Measurements from ENCODE around the gene POLK. TPM values are rescaled to one million over a fixed set of nuclear protein-coding genes. Genes with fewer than 3 reads are reported as not detected.

The POLK gene
- total RNA-seq, 1 donor = 34.7 TPM

DNA sequence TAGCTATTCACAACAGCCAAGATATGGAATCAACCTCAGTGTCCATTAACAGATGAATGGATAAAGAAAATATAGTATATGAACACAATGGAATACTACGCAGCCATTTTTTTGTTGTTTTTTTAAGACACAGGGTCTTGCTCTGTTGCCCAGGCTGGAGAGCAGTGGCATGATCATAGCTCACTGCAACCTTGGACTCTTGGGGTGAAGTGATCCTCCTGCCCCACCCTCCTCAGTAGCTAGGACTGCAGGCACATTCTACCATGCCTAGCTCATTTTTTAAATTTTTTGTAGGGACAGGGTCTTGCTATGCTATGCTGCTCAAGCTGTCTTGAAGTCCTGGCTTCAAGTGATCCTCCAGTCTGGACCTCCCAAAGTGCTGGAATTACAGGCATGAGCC, 38.7 kb upstream of the POLK start:
- Histone ChIP-seq H4K20me1 (ENCODE audit: insufficient read depth, low read length) (peaks cover 42% of the 10 kb centered on the region), H3K36me3 (ENCODE audit: insufficient read depth, low read length) (no peaks in the 10 kb centered on the region), H3K27ac (ENCODE audit: low read depth, low read length) (no peak overlapping the region), H2AFZ (ENCODE audit: low read length) (no peak overlapping the region), H3K27me3 (ENCODE audit: insufficient read depth, low read length) (no peaks in the 10 kb centered on the region), H3K4me2 (ENCODE audit: insufficient read depth, low read length) (no peak overlapping the region), H3K4me1 (ENCODE audit: insufficient read depth, low read length) (no peaks in the 10 kb centered on the region), H3K79me2 (ENCODE audit: insufficient read depth, low read length) (peaks cover 83% of the 10 kb centered on the region), H3K9me3 (ENCODE audit: low read depth, low read length) (peaks cover 8% of the 10 kb centered on the region), H3K4me3 (ENCODE audit: insufficient read depth, low read length) (no peak overlapping the region)
- TF ChIP-seq, protein P1, sequence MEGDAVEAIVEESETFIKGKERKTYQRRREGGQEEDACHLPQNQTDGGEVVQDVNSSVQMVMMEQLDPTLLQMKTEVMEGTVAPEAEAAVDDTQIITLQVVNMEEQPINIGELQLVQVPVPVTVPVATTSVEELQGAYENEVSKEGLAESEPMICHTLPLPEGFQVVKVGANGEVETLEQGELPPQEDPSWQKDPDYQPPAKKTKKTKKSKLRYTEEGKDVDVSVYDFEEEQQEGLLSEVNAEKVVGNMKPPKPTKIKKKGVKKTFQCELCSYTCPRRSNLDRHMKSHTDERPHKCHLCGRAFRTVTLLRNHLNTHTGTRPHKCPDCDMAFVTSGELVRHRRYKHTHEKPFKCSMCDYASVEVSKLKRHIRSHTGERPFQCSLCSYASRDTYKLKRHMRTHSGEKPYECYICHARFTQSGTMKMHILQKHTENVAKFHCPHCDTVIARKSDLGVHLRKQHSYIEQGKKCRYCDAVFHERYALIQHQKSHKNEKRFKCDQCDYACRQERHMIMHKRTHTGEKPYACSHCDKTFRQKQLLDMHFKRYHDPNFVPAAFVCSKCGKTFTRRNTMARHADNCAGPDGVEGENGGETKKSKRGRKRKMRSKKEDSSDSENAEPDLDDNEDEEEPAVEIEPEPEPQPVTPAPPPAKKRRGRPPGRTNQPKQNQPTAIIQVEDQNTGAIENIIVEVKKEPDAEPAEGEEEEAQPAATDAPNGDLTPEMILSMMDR (IDR thresholded peaks at IDR 0.05; ENCODE audit: extremely low read depth, low read depth, low read length) = no peak
- DNase-seq (ENCODE audit: insufficient read length, low spot score, missing footprints) = no peak

DNA sequence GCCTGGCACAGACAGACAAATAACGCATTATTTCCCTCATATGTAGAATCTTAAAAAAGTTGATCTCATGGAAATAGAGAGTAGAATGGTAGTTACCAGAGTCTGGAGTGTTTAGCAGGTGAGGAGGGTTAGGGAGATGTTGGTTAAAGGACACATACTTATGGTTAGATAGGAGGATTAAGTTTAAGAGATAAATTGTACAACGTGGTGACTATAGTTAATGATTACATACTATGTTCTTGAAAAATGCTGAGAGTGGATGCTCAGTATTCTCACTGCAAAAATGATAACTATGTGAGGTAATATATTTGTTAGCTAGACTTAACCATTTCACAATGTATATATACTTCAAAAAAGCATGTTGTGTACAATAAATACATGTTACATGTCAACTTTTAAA, 38.2 kb upstream of the POLK start:
- H3K4me2 ChIP-seq (ENCODE audit: insufficient read depth, low read length) = no peak overlapping the region
- H2AFZ ChIP-seq (ENCODE audit: low read length) = no peak overlapping the region
- TF ChIP-seq, protein P1 (IDR thresholded peaks at IDR 0.05; ENCODE audit: extremely low read depth, low read depth, low read length) = no peak
- no peak overlapping the region for H3K27ac ChIP-seq (ENCODE audit: low read depth, low read length)
- no peaks in the 10 kb centered on the region for H3K27me3 ChIP-seq (ENCODE audit: insufficient read depth, low read length)
- peaks cover 4% of the 10 kb centered on the region for H3K9me3 ChIP-seq (ENCODE audit: low read depth, low read length)
- H4K20me1 ChIP-seq (ENCODE audit: insufficient read depth, low read length) = peaks cover 38% of the 10 kb centered on the region
- no peak overlapping the region for H3K4me3 ChIP-seq (ENCODE audit: insufficient read depth, low read length)
- H3K4me1 ChIP-seq (ENCODE audit: insufficient read depth, low read length) = no peaks in the 10 kb centered on the region
- H3K79me2 ChIP-seq (ENCODE audit: insufficient read depth, low read length) = peaks cover 81% of the 10 kb centered on the region
- no peaks in the 10 kb centered on the region for H3K36me3 ChIP-seq (ENCODE audit: insufficient read depth, low read length)
- no peak for DNase-seq (ENCODE audit: insufficient read length, low spot score, missing footprints)

DNA sequence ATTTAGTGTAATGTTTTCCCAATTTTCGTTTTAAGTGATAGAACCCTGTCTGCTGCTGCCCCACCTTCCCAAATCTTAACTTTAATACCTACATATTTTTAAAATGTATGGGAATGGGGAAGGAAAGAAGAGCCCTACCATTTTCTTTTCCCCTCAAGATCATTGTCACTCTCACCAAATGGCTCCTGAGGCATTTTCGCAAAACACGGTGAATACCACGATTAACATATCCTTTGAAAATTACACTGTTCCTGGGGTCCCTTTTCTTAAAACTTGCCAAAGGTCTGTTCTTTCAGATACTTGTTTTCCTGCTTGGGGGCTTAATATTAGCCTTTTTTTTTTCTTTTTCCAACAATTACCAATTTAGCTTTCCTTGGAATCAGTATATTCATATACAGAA, 36.3 kb upstream of the POLK start:
- no peaks in the 10 kb centered on the region for H3K9me3 ChIP-seq (ENCODE audit: low read depth, low read length)
- no peak overlapping the region for H3K4me3 ChIP-seq (ENCODE audit: insufficient read depth, low read length)
- no peak overlapping the region for H2AFZ ChIP-seq (ENCODE audit: low read length)
- H3K4me1 ChIP-seq (ENCODE audit: insufficient read depth, low read length) = no peaks in the 10 kb centered on the region
- TF ChIP-seq, protein P1 (IDR thresholded peaks at IDR 0.05; ENCODE audit: extremely low read depth, low read depth, low read length) = no peak
- no peaks in the 10 kb centered on the region for H3K36me3 ChIP-seq (ENCODE audit: insufficient read depth, low read length)
- peaks cover 33% of the 10 kb centered on the region for H4K20me1 ChIP-seq (ENCODE audit: insufficient read depth, low read length)
- no peak overlapping the region for H3K27ac ChIP-seq (ENCODE audit: low read depth, low read length)
- H3K79me2 ChIP-seq (ENCODE audit: insufficient read depth, low read length) = peaks cover 75% of the 10 kb centered on the region
- no peaks in the 10 kb centered on the region for H3K27me3 ChIP-seq (ENCODE audit: insufficient read depth, low read length)
- no peak overlapping the region for H3K4me2 ChIP-seq (ENCODE audit: insufficient read depth, low read length)
- DNase-seq (ENCODE audit: insufficient read length, low spot score, missing footprints) = no peak

DNA sequence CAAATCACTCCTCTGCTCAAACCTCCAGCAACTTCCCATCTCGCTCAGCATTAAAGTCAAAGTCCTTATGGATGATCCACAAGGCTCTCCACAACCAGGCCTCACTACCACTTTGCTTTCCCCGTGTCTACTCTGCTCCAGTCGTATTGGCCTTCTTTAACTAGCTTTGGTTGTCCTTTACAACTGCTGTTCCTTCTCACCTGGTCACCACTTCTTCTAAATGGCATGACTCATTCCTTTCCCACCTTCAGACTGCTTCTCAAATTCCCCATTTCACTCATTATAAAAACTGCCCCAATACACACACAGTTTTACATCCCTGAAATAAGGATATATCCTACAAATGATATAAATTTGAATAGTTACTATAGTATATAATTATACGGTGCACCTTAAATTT, 30.7 kb upstream of the POLK start:
- TF ChIP-seq, protein P1 (IDR thresholded peaks at IDR 0.05; ENCODE audit: extremely low read depth, low read depth, low read length) = no peak
- no peaks in the 10 kb centered on the region for H3K4me1 ChIP-seq (ENCODE audit: insufficient read depth, low read length)
- H4K20me1 ChIP-seq (ENCODE audit: insufficient read depth, low read length) = peaks cover 23% of the 10 kb centered on the region
- no peak overlapping the region for H2AFZ ChIP-seq (ENCODE audit: low read length)
- no peaks in the 10 kb centered on the region for H3K27me3 ChIP-seq (ENCODE audit: insufficient read depth, low read length)
- H3K27ac ChIP-seq (ENCODE audit: low read depth, low read length) = no peak overlapping the region
- H3K79me2 ChIP-seq (ENCODE audit: insufficient read depth, low read length) = peaks cover 78% of the 10 kb centered on the region
- no peak overlapping the region for H3K4me2 ChIP-seq (ENCODE audit: insufficient read depth, low read length)
- H3K9me3 ChIP-seq (ENCODE audit: low read depth, low read length) = no peaks in the 10 kb centered on the region
- no peak for DNase-seq (ENCODE audit: insufficient read length, low spot score, missing footprints)
- H3K36me3 ChIP-seq (ENCODE audit: insufficient read depth, low read length) = no peaks in the 10 kb centered on the region
- no peak overlapping the region for H3K4me3 ChIP-seq (ENCODE audit: insufficient read depth, low read length)

All from osteoblast (primary cell).